Hindlimb muscle (tissue), 1 donor: ENCODE data around the gene SUMO3. TPM values are rescaled to one million over a fixed set of nuclear protein-coding genes. Genes with fewer than 3 reads are reported as not detected.

Source experiments
- DNase-seq: peaks from one replicate; pipeline ENCODE4 v3.0.0-alpha.2; 2013
- polyA plus RNA-seq: library from polyadenylated mRNA; unstranded; fragments of 120-200 nt; gene quantifications from one replicate; pipeline ENCODE4 v1.2.1, GENCODE V29; 2013; ENCODE audit not compliant: insufficient read length

The SUMO3 gene
- polyA plus RNA-seq, 1 donor, result 61.7 TPM

GRCh38 chr21:44778094-44778493 is 39.8 kb downstream of the SUMO3 start:
- no peak for DNase-seq

GRCh38 chr21:44774972-44775371 is 42.9 kb downstream of the SUMO3 start:
- no peak for DNase-seq

GRCh38 chr21:44773291-44773932 is 44.5 kb downstream of the SUMO3 start:
- DNase-seq, result no peak

GRCh38 chr21:44771896-44772525 is 45.9 kb downstream of the SUMO3 start:
- DNase-seq, result no peak

- no peak for DNase-seq
These were observed 49.7 kb downstream of the SUMO3 start for GRCh38 chr21:44767834-44768831.

GRCh38 chr21:44766818-44767354 is 51.0 kb downstream of the SUMO3 start:
- no peak for DNase-seq

- DNase-seq, result no peak
These were observed 51.6 kb downstream of the SUMO3 start for GRCh38 chr21:44766014-44766817.

- no peak for DNase-seq
These were observed 52.4 kb downstream of the SUMO3 start for GRCh38 chr21:44765231-44766013.

- no peak for DNase-seq
These were observed 53.3 kb downstream of the SUMO3 start for GRCh38 chr21:44764319-44765230.

GRCh38 chr21:44763451-44764318 is 54.2 kb downstream of the SUMO3 start:
- DNase-seq, result no peak

GRCh38 chr21:44763050-44763378 is 54.8 kb downstream of the SUMO3 start:
- no peak for DNase-seq

- DNase-seq, result no peak
These were observed 55.4 kb downstream of the SUMO3 start for GRCh38 chr21:44762221-44763049.

- DNase-seq, result no peak
These were observed 56.1 kb downstream of the SUMO3 start for GRCh38 chr21:44761747-44762208.

GRCh38 chr21:44761011-44761729 is 56.7 kb downstream of the SUMO3 start:
- no peak for DNase-seq

- DNase-seq, result no peak
These were observed 57.5 kb downstream of the SUMO3 start for GRCh38 chr21:44760376-44760775.

GRCh38 chr21:44759628-44760285 is 58.1 kb downstream of the SUMO3 start:
- no peak for DNase-seq
